Neural cell (in vitro differentiated cells): Measurements from ENCODE around the gene TTC22. TPM values are rescaled to one million over a fixed set of nuclear protein-coding genes. Genes with fewer than 3 reads are reported as not detected.

Experiments
- H2AFZ ChIP-seq: fragments of 200-600, 300-800 bp; sonication (generic), shearing (Covaris generic); 2 replicates; pipeline ENCODE4 v1.6.0; 2014; ENCODE audit warnings: low read depth, mild to moderate bottlenecking, antibody characterized with exemption, low read length, moderate library complexity
- H3F3A ChIP-seq: fragments of 200-600 bp; shearing (Covaris generic); 2 replicates; pipeline ENCODE4 v1.6.1; 2016; ENCODE audit warnings: mild to moderate bottlenecking, moderate library complexity, mixed read lengths, antibody characterized with exemption, low read length; ENCODE audit not compliant: insufficient read depth, poor library complexity, severe bottlenecking
- H3K27ac ChIP-seq: fragments of 200-600, 300-800 bp; sonication (generic), shearing (Covaris generic); 2 replicates; pipeline ENCODE4 v1.5.1; 2014; ENCODE audit warnings: mild to moderate bottlenecking, low read length, moderate library complexity
- H3K27me3 ChIP-seq: fragments of 300-800, 200-600 bp; sonication (generic), shearing (Covaris generic); 2 replicates; pipeline ENCODE4 v1.6.0; 2014; ENCODE audit warnings: mild to moderate bottlenecking, low read depth, low read length, moderate library complexity; ENCODE audit not compliant: insufficient read depth
- H3K36me3 ChIP-seq: fragments of 300-800, 200-600 bp; sonication (generic), shearing (Covaris generic); 2 replicates; pipeline ENCODE4 v1.5.1; 2014; ENCODE audit warnings: mild to moderate bottlenecking, antibody characterized with exemption, low read length, moderate library complexity; ENCODE audit not compliant: insufficient read depth
- H3K4me2 ChIP-seq: fragments of 300-800, 200-600 bp; sonication (generic), shearing (Covaris generic); 2 replicates; pipeline ENCODE4 v1.6.0; 2014; ENCODE audit warnings: mild to moderate bottlenecking, low read length
- H3K4me3 ChIP-seq: fragments of 300-800, 200-600 bp; sonication (generic), shearing (Covaris generic); 2 replicates; pipeline ENCODE4 v1.5.1; 2014; ENCODE audit warnings: mild to moderate bottlenecking, low read length, moderate library complexity
- H3K79me2 ChIP-seq: fragments of 200-600 bp; shearing (Covaris generic); replicated peaks from 2 replicates; pipeline ENCODE4 v1.6.0; 2014; ENCODE audit warnings: mild to moderate bottlenecking, low read length, moderate library complexity; ENCODE audit not compliant: insufficient read depth
- H3K9ac ChIP-seq: fragments of 300-800, 200-600 bp; sonication (generic), shearing (Covaris generic); 2 replicates; pipeline ENCODE4 v1.6.1; 2016; ENCODE audit warnings: mild to moderate bottlenecking, low read length, mixed read lengths
- H3K9me2 ChIP-seq: fragments of 200-600 bp; shearing (Covaris generic); 2 replicates; pipeline ENCODE4 v1.6.1; 2016; ENCODE audit warnings: mild to moderate bottlenecking, low read length, mixed read lengths; ENCODE audit not compliant: insufficient read depth
- H3K9me3 ChIP-seq: fragments of 200-600, 300-800 bp; sonication (generic), shearing (Covaris generic); 2 replicates; pipeline ENCODE4 v1.6.1; 2016; ENCODE audit warnings: mild to moderate bottlenecking, mixed run types, low read length, moderate library complexity, mixed read lengths
- H4K20me1 ChIP-seq: fragments of 200-600 bp; shearing (Covaris generic); 2 replicates; pipeline ENCODE4 v1.6.1; 2016; ENCODE audit warnings: mild to moderate bottlenecking, mixed run types; ENCODE audit not compliant: insufficient read depth
- EP300 ChIP-seq: fragments of 450-650 bp; conservative IDR thresholded peaks from 2 replicates; pipeline ENCODE4 v1.6.1; 2014; ENCODE audit warnings: antibody characterized with exemption, mild to moderate bottlenecking, moderate library complexity; ENCODE audit not compliant: poor library complexity, severe bottlenecking
- EZH2 ChIP-seq: fragments of 200-600, 300-800 bp; shearing (Covaris generic), sonication (generic); IDR thresholded peaks from 2 replicates; pipeline ENCODE4 v1.6.1; 2014; ENCODE audit warnings: antibody characterized with exemption, low read length, borderline replicate concordance, mild to moderate bottlenecking; ENCODE audit not compliant: insufficient read depth, poor library complexity, severe bottlenecking
- MXI1 ChIP-seq: fragments of 450-650 bp; conservative IDR thresholded peaks from 2 replicates; pipeline ENCODE4 v1.6.1; 2014; ENCODE audit warnings: antibody characterized with exemption, mild to moderate bottlenecking; ENCODE audit not compliant: poor library complexity, severe bottlenecking
- POLR2AphosphoS5 ChIP-seq: IDR thresholded peaks from 2 replicates; pipeline ENCODE4 v1.6.1; 2012
- RAD21 ChIP-seq: fragments of 450-650 bp; conservative IDR thresholded peaks from 2 replicates; pipeline ENCODE4 v1.6.1; 2014; ENCODE audit warnings: antibody characterized with exemption, mild to moderate bottlenecking, moderate library complexity
- SMC3 ChIP-seq: fragments of 450-650 bp; conservative IDR thresholded peaks from 2 replicates; pipeline ENCODE4 v1.6.1; 2014; ENCODE audit warnings: antibody characterized with exemption, mild to moderate bottlenecking, moderate library complexity; ENCODE audit not compliant: poor library complexity
- TAF1 ChIP-seq: IDR thresholded peaks from 2 replicates; pipeline ENCODE4 v1.6.1; 2012; ENCODE audit warnings: low read depth
- polyA plus RNA-seq: library from polyadenylated mRNA; depleted of rRNA; stranded (reverse); fragments of >200 nt; gene quantifications from 2 replicates; pipeline ENCODE4 v1.2.3, GENCODE V29; 2014
- TF ChIP-seq, protein P1 (sequence below): IDR thresholded peaks from 2 replicates; pipeline ENCODE4 v1.6.1; 2012; ENCODE audit warnings: borderline replicate concordance
- TF ChIP-seq, protein P2 (sequence below): fragments of 450-650 bp; IDR thresholded peaks from 2 replicates; pipeline ENCODE4 v1.5.1; 2014; ENCODE audit warnings: antibody characterized with exemption, mild to moderate bottlenecking, moderate library complexity; ENCODE audit not compliant: poor library complexity, severe bottlenecking

The TTC22 gene
- polyA plus RNA-seq, 1 donor from 2014 or later = not detected

DNA sequence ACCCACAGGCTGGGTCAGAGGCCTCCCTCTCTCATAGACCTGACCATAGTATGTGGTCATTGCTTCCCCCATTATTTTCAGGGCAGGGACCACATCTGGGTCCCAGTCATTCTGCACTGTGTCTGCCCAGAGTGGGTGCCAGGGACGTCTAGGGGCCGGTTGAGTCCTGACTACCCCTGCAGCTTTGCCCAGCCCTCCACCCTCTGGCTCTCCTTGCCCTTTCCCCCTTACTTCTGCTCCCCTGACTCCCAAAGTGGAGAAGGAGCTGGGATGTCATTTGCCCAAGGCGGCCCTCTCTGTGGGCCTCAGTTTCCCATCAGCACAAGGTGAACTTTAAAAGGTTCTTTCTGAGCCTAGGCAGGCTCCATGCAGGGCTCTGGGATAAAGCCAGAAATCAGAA lies 4.3 kb upstream of the TTC22 start:
- no peak for TF ChIP-seq TAF1
- TF ChIP-seq MXI1 = no peak
- no peak for TF ChIP-seq RAD21
- TF ChIP-seq, protein P1, sequence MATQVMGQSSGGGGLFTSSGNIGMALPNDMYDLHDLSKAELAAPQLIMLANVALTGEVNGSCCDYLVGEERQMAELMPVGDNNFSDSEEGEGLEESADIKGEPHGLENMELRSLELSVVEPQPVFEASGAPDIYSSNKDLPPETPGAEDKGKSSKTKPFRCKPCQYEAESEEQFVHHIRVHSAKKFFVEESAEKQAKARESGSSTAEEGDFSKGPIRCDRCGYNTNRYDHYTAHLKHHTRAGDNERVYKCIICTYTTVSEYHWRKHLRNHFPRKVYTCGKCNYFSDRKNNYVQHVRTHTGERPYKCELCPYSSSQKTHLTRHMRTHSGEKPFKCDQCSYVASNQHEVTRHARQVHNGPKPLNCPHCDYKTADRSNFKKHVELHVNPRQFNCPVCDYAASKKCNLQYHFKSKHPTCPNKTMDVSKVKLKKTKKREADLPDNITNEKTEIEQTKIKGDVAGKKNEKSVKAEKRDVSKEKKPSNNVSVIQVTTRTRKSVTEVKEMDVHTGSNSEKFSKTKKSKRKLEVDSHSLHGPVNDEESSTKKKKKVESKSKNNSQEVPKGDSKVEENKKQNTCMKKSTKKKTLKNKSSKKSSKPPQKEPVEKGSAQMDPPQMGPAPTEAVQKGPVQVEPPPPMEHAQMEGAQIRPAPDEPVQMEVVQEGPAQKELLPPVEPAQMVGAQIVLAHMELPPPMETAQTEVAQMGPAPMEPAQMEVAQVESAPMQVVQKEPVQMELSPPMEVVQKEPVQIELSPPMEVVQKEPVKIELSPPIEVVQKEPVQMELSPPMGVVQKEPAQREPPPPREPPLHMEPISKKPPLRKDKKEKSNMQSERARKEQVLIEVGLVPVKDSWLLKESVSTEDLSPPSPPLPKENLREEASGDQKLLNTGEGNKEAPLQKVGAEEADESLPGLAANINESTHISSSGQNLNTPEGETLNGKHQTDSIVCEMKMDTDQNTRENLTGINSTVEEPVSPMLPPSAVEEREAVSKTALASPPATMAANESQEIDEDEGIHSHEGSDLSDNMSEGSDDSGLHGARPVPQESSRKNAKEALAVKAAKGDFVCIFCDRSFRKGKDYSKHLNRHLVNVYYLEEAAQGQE = no peak
- TF ChIP-seq EZH2 = no peak
- no peak for TF ChIP-seq SMC3
- TF ChIP-seq EP300 = no peak
- no peak for TF ChIP-seq POLR2AphosphoS5
- TF ChIP-seq, protein P2, sequence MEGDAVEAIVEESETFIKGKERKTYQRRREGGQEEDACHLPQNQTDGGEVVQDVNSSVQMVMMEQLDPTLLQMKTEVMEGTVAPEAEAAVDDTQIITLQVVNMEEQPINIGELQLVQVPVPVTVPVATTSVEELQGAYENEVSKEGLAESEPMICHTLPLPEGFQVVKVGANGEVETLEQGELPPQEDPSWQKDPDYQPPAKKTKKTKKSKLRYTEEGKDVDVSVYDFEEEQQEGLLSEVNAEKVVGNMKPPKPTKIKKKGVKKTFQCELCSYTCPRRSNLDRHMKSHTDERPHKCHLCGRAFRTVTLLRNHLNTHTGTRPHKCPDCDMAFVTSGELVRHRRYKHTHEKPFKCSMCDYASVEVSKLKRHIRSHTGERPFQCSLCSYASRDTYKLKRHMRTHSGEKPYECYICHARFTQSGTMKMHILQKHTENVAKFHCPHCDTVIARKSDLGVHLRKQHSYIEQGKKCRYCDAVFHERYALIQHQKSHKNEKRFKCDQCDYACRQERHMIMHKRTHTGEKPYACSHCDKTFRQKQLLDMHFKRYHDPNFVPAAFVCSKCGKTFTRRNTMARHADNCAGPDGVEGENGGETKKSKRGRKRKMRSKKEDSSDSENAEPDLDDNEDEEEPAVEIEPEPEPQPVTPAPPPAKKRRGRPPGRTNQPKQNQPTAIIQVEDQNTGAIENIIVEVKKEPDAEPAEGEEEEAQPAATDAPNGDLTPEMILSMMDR = no peak

GRCh38 chr1:54804471-54805132 lies 3.5 kb upstream of the TTC22 start:
- H3K36me3 ChIP-seq = no peaks in the 10 kb centered on the region
- H3F3A ChIP-seq = no peaks in the 10 kb centered on the region
- TF ChIP-seq POLR2AphosphoS5 = no peak
- TF ChIP-seq TAF1 = no peak
- H3K27me3 ChIP-seq = no peaks in the 10 kb centered on the region
- H3K27ac ChIP-seq = no peak overlapping the region
- no peak overlapping the region for H3K4me2 ChIP-seq
- no peaks in the 10 kb centered on the region for H3K79me2 ChIP-seq
- no peaks in the 10 kb centered on the region for H3K9me2 ChIP-seq
- H3K9ac ChIP-seq = no peak overlapping the region
- H3K4me3 ChIP-seq = no peak overlapping the region
- no peak overlapping the region for H2AFZ ChIP-seq
- no peaks in the 10 kb centered on the region for H4K20me1 ChIP-seq
- no peaks in the 10 kb centered on the region for H3K9me3 ChIP-seq

More for the DNA sequence above, 4.3 kb upstream of the TTC22 start:
- Histone ChIP-seq H3K9me3 (no peaks in the 10 kb centered on the region), H3K9me2 (no peaks in the 10 kb centered on the region), H3K79me2 (no peaks in the 10 kb centered on the region), H3K27me3 (no peaks in the 10 kb centered on the region), H3K27ac (no peak overlapping the region), H3K4me2 (no peak overlapping the region), H3K9ac (no peak overlapping the region), H4K20me1 (no peaks in the 10 kb centered on the region), H3K36me3 (no peaks in the 10 kb centered on the region), H3F3A (no peaks in the 10 kb centered on the region), H2AFZ (no peak overlapping the region), H3K4me3 (no peak overlapping the region)
